GM12878 (cell line): ENCODE results near the gene HTR4. TPM values are rescaled to one million over a fixed set of nuclear protein-coding genes. Genes with fewer than 3 reads are reported as not detected.

Experiments used
- ATAC-seq: fragments of 200-7000 bp; cut with Tn5 transposase; 3 replicates; pipeline ENCODE4 v1.9.1; 2020; ENCODE audit warnings: mild to moderate bottlenecking, moderate library complexity
- BruUV-seq: library from RNA; stranded (reverse); fragments of 400-500 nt; replicated peaks from 2 replicates; lab custom pipeline; 2021; lab: Mats Ljungman, UMichigan
- CTCF ChIA-PET: fragments of 300-600 bp; sonication (Branson Sonifier 250); formaldehyde crosslinking; extraction: SDS; loops from one replicate; lab custom pipeline; 2021; ENCODE audit warnings: inconsistent platforms; lab: Yijun Ruan, JAX
- POLR2A ChIA-PET: fragments of 350-600 bp; formaldehyde crosslinking; extraction: SDS; loops from one replicate; lab custom pipeline; 2021; ENCODE audit warnings: inconsistent platforms; lab: Charles Lee
- RAD21 ChIA-PET: fragments of 300-600 bp; sonication (Branson Sonifier 250); formaldehyde crosslinking; loops from one replicate; lab custom pipeline; 2023; ENCODE audit warnings: antibody characterized with exemption; ENCODE audit not compliant: unreplicated experiment; lab: Charles Lee
- SMC1A ChIA-PET: fragments of 300-600 bp; sonication (Branson Sonifier 250); formaldehyde crosslinking; loops from one replicate; lab custom pipeline; 2023; ENCODE audit not compliant: unreplicated experiment, uncharacterized antibody; lab: Charles Lee
- DNase-seq: peaks from one replicate; pipeline ENCODE4 v3.0.0-alpha.2; 2011; ENCODE audit warnings: low read depth, low spot score
- FAIRE-seq: peaks from 3 replicates; lab custom pipeline; 2011; peaks lifted over from hg19 to GRCh38; lab: Jason Lieb, UNC
- H2AFZ ChIP-seq: 2 replicates; pipeline ENCODE4 v1.6.0; 2011; ENCODE audit warnings: low read depth, low read length, control low read depth; ENCODE audit not compliant: control insufficient read depth
- H3K27ac ChIP-seq: 2 replicates; pipeline ENCODE4 v1.5.1; 2011; ENCODE audit warnings: control low read depth; ENCODE audit not compliant: control insufficient read depth, insufficient read depth
- H3K27me3 ChIP-seq, 2 experiments: replicated peaks in 1 of 2; 2 replicates each; pipeline versions ENCODE4 v1.6.0 to v1.6.1; 2011; ENCODE audit warnings: low read length in 1 of 2; ENCODE audit not compliant: control insufficient read depth in 2 of 2, insufficient read depth in 2 of 2
- H3K36me3 ChIP-seq, 2 experiments: 2 replicates each; pipeline ENCODE4 v1.5.1; 2011; ENCODE audit warnings: low read length in 1 of 2; ENCODE audit not compliant: control insufficient read depth in 2 of 2, insufficient read depth in 2 of 2
- H3K4me1 ChIP-seq: 2 replicates; pipeline ENCODE4 v1.6.1; 2011; ENCODE audit warnings: mild to moderate bottlenecking, low read length, moderate library complexity, mixed read lengths; ENCODE audit not compliant: control insufficient read depth, insufficient read depth
- H3K4me2 ChIP-seq: 2 replicates; pipeline ENCODE4 v1.6.0; 2011; ENCODE audit warnings: control low read depth; ENCODE audit not compliant: control insufficient read depth, insufficient read depth
- H3K4me3 ChIP-seq: fragments of 200-600 bp; sonication (generic); 2 replicates; pipeline ENCODE4 v1.5.1; 2016
- H3K79me2 ChIP-seq: 2 replicates; pipeline ENCODE4 v1.6.0; 2011; ENCODE audit warnings: low read length; ENCODE audit not compliant: control insufficient read depth, insufficient read depth
- H3K9ac ChIP-seq: 2 replicates; pipeline ENCODE4 v1.8.0; 2011; ENCODE audit warnings: low read length, control low read depth, mixed read lengths; ENCODE audit not compliant: control insufficient read depth, insufficient read depth
- H3K9me3 ChIP-seq: replicated peaks from 3 replicates; pipeline ENCODE4 v1.5.1; 2011; ENCODE audit warnings: mild to moderate bottlenecking, low read length; ENCODE audit not compliant: control insufficient read depth, insufficient read depth
- H4K20me1 ChIP-seq: 2 replicates; pipeline ENCODE4 v1.6.0; 2011; ENCODE audit not compliant: control insufficient read depth, insufficient read depth
- CBX3 ChIP-seq: fragments of 200-600 bp; sonication (generic); IDR thresholded peaks from 2 replicates; pipeline ENCODE4 v1.6.1; 2016; ENCODE audit warnings: low read depth, borderline replicate concordance
- ELK1 ChIP-seq: IDR thresholded peaks from 2 replicates; pipeline ENCODE4 v1.6.1; 2012; ENCODE audit warnings: low read depth, low read length, improper control_type of control experiment
- EZH2 ChIP-seq: IDR thresholded peaks from 2 replicates; pipeline ENCODE4 v1.6.1; 2012; ENCODE audit warnings: low read depth, mild to moderate bottlenecking, control low read depth, inconsistent platforms, low read length, borderline replicate concordance; ENCODE audit not compliant: control insufficient read depth
- POLR2AphosphoS5 ChIP-seq: IDR thresholded peaks from 2 replicates; pipeline ENCODE4 v1.6.1; 2011; ENCODE audit warnings: mild to moderate bottlenecking, low read length, inconsistent platforms
- SIN3A ChIP-seq: IDR thresholded peaks from 2 replicates; pipeline ENCODE4 v1.6.1; 2012; ENCODE audit warnings: low read depth, low read length, improper control_type of control experiment
- SKIL ChIP-seq: fragments of 450-650 bp; IDR thresholded peaks from 2 replicates; pipeline ENCODE4 v1.6.1; 2017; ENCODE audit warnings: mild to moderate bottlenecking, low read depth, inconsistent platforms; ENCODE audit not compliant: poor library complexity, severe bottlenecking
- SUPT20H ChIP-seq: IDR thresholded peaks from 2 replicates; pipeline ENCODE4 v1.6.1; 2011; ENCODE audit warnings: low read depth, mild to moderate bottlenecking, low read length, moderate library complexity, borderline replicate concordance; ENCODE audit not compliant: control insufficient read depth
- ZNF274 ChIP-seq: IDR thresholded peaks from one replicate; pipeline ENCODE4 v1.8.0; 2011; ENCODE audit not compliant: insufficient read length, insufficient read depth
- ZNF384 ChIP-seq: IDR thresholded peaks from 2 replicates; pipeline ENCODE4 v1.6.1; 2012; ENCODE audit warnings: low read depth, mild to moderate bottlenecking, low read length, improper control_type of control experiment, borderline replicate concordance
- WGBS: methylation state at CpG from one replicate; pipeline ENCODE4 v1.1.6; 2016; ENCODE audit warnings: low lambda C conversion rate; ENCODE audit not compliant: insufficient replicate concordance, insufficient coverage; ENCODE audit errors: missing lambda C conversion rate; 5-methylcytosine and 5-hydroxymethylcytosine counted together
- in situ Hi-C: fragments of 300-500 bp; cut with MboI; formaldehyde crosslinking; loops from 9 replicates; pipeline ENCODE4 v1.14.3; 2018; ENCODE audit warnings: mixed read lengths
- intact Hi-C: fragments of 100-400 bp; cut with micrococcal nuclease; formaldehyde crosslinking; loops from one replicate; pipeline ENCODE4 v1.14.2; 2022; ENCODE audit not compliant: unreplicated experiment
- polyA plus RNA-seq, 11 experiments: library from polyadenylated mRNA; depleted of rRNA in 4 of 11; unstranded in 6 of 11; stranded (reverse) in 5 of 11; fragments of >200 nt; fragmentation: Nextera tagmentation in 4 of 11; fragmentation: Illumina TruSeq in 1 of 11; extraction: Ambion mirVana in 4 of 11; extraction: Trizol in 1 of 11; gene quantifications; 1 replicate in 1 of 11; 2 replicates in 10 of 11; pipeline versions ENCODE4 v1.2.1 to v1.2.3, GENCODE V29; 2011 to 2016; ENCODE audit warnings: inconsistent platforms in 2 of 11, missing spikeins in 2 of 11, low read depth in 1 of 11
- total RNA-seq, 4 experiments: library from RNA; depleted of rRNA in 3 of 4; stranded (reverse); fragments of >200 nt in 3 of 4; fragmentation: Illumina TruSeq in 1 of 4; extraction: Trizol in 1 of 4; gene quantifications; 2 replicates each; pipeline versions ENCODE4 v1.2.1 to v1.2.3, GENCODE V29; 2013 to 2021
- TF ChIP-seq, protein P1 (sequence below): IDR thresholded peaks from 2 replicates; pipeline ENCODE4 v1.6.1; 2011; ENCODE audit warnings: low read depth, low read length, improper control_type of control experiment, borderline replicate concordance
- TF ChIP-seq, protein P2 (sequence below): fragments of 450-650 bp; IDR thresholded peaks from 2 replicates; pipeline ENCODE4 v1.6.1; 2017; ENCODE audit warnings: borderline replicate concordance

HTR4 gene
- total and polyA plus RNA-seq, 10 of the 15 experiments (the other 5 are each of a cell fraction or from before 2014, with no cell fraction given), result not detected

DNA sequence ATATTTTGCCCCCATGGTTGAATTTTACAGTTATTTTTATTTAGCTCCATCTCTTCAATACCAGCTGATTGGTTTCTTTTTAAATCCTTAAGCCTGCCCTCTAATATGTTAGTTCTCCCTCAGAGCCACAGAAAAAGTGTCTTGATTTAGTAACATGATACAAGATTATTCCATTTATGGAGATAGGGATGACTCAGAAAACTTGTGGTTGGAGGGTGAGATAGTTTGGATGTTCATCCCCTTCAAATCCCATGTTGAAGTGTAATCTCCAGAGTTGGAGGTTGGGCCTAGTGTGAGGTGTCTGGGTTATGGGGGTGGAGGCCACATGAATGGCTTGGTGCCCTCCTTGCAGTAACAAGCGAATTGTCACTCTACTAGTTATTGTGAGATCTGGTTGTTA is 154.9 kb downstream of the HTR4 start:
- SMC1A ChIA-PET, result interaction anchor here (1.5 kb wide), 1 partner anchor 60 kb away, joined by 3 read pairs; no protein-coding TSS in a partner anchor
- H3K4me2 ChIP-seq, result no peak overlapping the region
- TF ChIP-seq, protein P1, sequence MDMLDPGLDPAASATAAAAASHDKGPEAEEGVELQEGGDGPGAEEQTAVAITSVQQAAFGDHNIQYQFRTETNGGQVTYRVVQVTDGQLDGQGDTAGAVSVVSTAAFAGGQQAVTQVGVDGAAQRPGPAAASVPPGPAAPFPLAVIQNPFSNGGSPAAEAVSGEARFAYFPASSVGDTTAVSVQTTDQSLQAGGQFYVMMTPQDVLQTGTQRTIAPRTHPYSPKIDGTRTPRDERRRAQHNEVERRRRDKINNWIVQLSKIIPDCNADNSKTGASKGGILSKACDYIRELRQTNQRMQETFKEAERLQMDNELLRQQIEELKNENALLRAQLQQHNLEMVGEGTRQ, result no peak
- H3K36me3 ChIP-seq, result no peaks in the 10 kb centered on the region
- no peaks in the 10 kb centered on the region for H3K4me1 ChIP-seq
- DNase-seq, result no peak
- CTCF ChIA-PET, result no interaction called here
- no peak overlapping the region for H3K27ac ChIP-seq
- RAD21 ChIA-PET, result no interaction called here
- H3K9me3 ChIP-seq, result no peaks in the 10 kb centered on the region
- no peak overlapping the region for H3K9ac ChIP-seq
- H3K79me2 ChIP-seq, result no peaks in the 10 kb centered on the region
- no peak for FAIRE-seq
- ATAC-seq, result no peak
- 9% methylated on average over 1 of the region's 1 CpG for WGBS
- POLR2A ChIA-PET, result no interaction called here
- intact Hi-C loops, result no loop called here
- in situ Hi-C loops, result loop anchor here (25.0 kb wide), 1 partner anchor 312 kb away; no protein-coding TSS in a partner anchor
- no peak overlapping the region for H3K4me3 ChIP-seq
- no peaks in the 10 kb centered on the region for H3K27me3 ChIP-seq
- no TSS peak for BruUV-seq
- H4K20me1 ChIP-seq, result no peaks in the 10 kb centered on the region
- H2AFZ ChIP-seq, result no peak overlapping the region

- ChIA-PET CTCF (no interaction called here), POLR2A (no interaction called here), SMC1A (interaction anchor here (1.5 kb wide), 1 partner anchor 58 kb away, joined by 3 read pairs; no protein-coding TSS in a partner anchor), RAD21 (no interaction called here)
- no peak overlapping the region for H3K9ac ChIP-seq
- H3K27me3 ChIP-seq, result peaks cover 0 to 2% of the 10 kb centered on the region in 2 experiments; a peak in 1 of 4 replicates
- H3K9me3 ChIP-seq, result no peaks in the 10 kb centered on the region
- H3K4me3 ChIP-seq, result no peak overlapping the region
- no peak overlapping the region for H3K27ac ChIP-seq
- WGBS, result 0% methylated on average over 1 of the region's 1 CpG
- no peak for FAIRE-seq
- in situ Hi-C loops, result loop anchor here (25.0 kb wide), 1 partner anchor 310 kb away; no protein-coding TSS in a partner anchor
- no peaks in the 10 kb centered on the region for H3K36me3 ChIP-seq
- DNase-seq, result no peak
- no peaks in the 10 kb centered on the region for H4K20me1 ChIP-seq
- H3K79me2 ChIP-seq, result no peaks in the 10 kb centered on the region
- H2AFZ ChIP-seq, result no peak overlapping the region
- intact Hi-C loops, result no loop called here
- ATAC-seq, result no peak
- H3K4me1 ChIP-seq, result no peaks in the 10 kb centered on the region
- H3K4me2 ChIP-seq, result no peak overlapping the region
- BruUV-seq, result no TSS peak
- TF ChIP-seq SUPT20H (no peak), ZNF274 (no peak), CBX3 (no peak), SKIL (no peak), SIN3A (no peak), ZNF384 (no peak), ELK1 (no peak), POLR2AphosphoS5 (no peak), EZH2 (no peak)
- TF ChIP-seq, protein P2, sequence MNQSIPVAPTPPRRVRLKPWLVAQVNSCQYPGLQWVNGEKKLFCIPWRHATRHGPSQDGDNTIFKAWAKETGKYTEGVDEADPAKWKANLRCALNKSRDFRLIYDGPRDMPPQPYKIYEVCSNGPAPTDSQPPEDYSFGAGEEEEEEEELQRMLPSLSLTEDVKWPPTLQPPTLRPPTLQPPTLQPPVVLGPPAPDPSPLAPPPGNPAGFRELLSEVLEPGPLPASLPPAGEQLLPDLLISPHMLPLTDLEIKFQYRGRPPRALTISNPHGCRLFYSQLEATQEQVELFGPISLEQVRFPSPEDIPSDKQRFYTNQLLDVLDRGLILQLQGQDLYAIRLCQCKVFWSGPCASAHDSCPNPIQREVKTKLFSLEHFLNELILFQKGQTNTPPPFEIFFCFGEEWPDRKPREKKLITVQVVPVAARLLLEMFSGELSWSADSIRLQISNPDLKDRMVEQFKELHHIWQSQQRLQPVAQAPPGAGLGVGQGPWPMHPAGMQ, result no peak
Observed at GRCh38 chr5:148497757-148498156, 156.6 kb downstream of the HTR4 start.
